Mesenteric fat pad (tissue), 1 donor: ENCODE measurements around the gene EFTUD2. TPM values are rescaled to one million over a fixed set of nuclear protein-coding genes. Genes with fewer than 3 reads are reported as not detected.
"Not testable (repeated sequence)": the region's sequence is repeated elsewhere in the genome, so short reads cannot be mapped to it uniquely, and the experiment has no call there.

Source experiments
- DNase-seq: peaks from one replicate; pipeline ENCODE4 v3.0.0-alpha.2; 2020; ENCODE audit warnings: low spot score
- long read RNA-seq: library from polyadenylated mRNA; unstranded; transcript quantifications from one replicate; pipeline ENCODE4 v2.0.0, GENCODE V29; 2020
- total RNA-seq: library from RNA; stranded (reverse); fragmentation: NEBNext Ultra II Directional; extraction: Animal tissue kit (Norgen Biotek cat#: 25700); gene quantifications from one replicate; pipeline ENCODE4 v1.2.1, GENCODE V29; 2021
- donor health status: DM: yes; HTN: yes; CAD: no.

Gene EFTUD2
- total RNA-seq, result 104 TPM
- long read RNA-seq, full-length matches to known transcripts, result 111 of 156 reads
- long read RNA-seq, partial matches to known transcripts, result 29 of 156 reads
- long read RNA-seq, other reads (novel, unspliced or antisense), result 16 of 156 reads

GRCh38 chr17:44899074-44899782 is at the start of gene EFTUD2:
Gene EFTUD2, minus strand, starts transcription at chr17:44899445. Its CDS starts 4,924 bp downstream, at chr17:44894521.
- peak; percentile 98 for DNase-seq

DNA sequence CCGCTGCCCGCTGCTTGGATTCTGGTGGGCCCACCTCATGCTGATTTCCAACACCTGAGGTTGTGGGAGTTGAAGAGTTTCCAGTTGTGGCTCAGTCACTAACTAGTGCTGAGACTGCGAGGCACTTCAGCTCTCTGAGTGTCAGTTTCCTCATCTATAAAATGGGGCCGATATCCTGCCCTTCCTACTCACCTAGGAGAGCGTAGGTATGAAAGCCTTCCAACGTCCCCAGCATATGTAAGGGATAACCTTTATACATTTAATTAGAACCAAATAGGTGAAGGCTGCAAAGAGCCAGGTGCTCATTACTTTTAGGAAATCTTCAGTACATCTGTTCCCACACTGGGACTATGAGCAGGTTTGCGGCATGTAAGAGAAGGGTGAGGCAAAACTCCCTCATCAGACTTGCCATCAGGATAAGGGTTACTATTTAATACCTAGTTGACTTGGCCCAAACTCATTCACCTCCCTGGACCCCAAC is 49.1 kb upstream of the EFTUD2 start:
- no peak for DNase-seq

DNA sequence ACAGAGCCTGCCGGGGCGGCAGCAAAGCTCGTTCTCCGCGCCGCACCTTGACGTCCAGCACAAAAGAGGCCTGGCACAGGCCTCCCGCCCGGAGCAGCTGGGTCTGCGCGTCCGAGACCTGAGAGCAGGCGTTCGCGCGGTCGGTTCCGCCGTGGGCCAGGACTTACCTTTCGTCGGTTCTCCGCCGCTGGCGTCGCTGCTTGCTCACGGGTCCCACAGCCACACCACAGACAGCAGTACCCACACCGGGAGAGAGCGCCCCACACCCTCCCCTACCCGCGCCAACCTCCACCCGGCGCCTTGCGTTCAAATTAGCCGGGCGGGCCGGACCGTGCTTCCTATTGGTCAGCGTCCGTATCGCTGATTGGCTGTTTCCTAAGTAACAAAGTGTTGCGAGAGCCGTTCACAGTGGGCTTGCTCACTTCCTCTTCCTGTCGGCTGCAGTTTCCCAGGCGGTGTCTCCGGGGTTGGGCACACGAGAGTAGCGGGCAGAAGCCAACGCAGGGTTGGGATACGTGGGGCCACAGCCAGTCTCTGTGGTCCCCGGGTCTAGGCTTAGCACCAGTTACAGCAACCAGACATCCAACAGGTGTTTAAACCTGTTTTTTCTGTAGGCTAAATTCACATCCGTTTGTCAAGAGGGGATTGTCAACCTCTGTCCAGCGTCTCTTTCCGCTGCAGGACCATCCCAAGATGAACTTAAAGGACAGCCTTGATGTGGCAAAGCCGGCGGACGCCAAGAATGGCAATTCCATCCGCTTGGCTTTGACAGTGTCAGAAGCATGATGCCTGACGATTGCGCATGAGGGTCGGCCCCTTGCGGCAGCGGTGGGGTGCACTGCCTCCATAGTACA is 48.4 kb upstream of the EFTUD2 start, which contains the start of gene KIF18B:
KIF18B (minus strand) TSS at position 313 of the 854 bp plus-strand sequence. CDS start 11,429 bp downstream, outside the sequence.
- peak; percentile 94 for DNase-seq

DNA sequence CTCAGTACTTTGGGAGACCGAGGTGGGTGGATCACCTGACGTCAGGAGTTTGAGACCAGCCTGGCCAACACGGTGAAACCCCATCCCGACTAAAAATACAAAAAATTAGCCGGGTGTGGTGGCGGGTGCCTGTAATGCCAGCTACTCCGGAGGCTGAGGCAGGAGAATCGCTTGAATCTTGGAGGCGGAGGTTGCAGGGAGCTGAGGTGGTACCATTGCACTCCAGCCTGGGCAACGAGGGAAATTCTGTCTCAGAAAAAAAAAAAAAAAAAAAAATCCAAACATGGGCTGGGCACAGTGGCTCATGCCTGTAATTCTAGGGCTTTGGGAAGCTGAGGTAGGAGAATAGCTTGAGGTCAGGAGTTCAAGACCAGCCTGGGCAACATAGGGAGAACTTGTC is 46.4 kb upstream of the EFTUD2 start:
- not testable (repeated sequence) for DNase-seq

GRCh38 chr17:44942456-44942855 is 43.2 kb upstream of the EFTUD2 start:
- no peak for DNase-seq

- DNase-seq, result no peak
These were observed 42.6 kb upstream of the EFTUD2 start for GRCh38 chr17:44941712-44942331.

- no peak for DNase-seq
These were observed 41.5 kb upstream of the EFTUD2 start for GRCh38 chr17:44940768-44941167.

GRCh38 chr17:44940317-44940716 is 41.1 kb upstream of the EFTUD2 start:
- no peak for DNase-seq

DNA sequence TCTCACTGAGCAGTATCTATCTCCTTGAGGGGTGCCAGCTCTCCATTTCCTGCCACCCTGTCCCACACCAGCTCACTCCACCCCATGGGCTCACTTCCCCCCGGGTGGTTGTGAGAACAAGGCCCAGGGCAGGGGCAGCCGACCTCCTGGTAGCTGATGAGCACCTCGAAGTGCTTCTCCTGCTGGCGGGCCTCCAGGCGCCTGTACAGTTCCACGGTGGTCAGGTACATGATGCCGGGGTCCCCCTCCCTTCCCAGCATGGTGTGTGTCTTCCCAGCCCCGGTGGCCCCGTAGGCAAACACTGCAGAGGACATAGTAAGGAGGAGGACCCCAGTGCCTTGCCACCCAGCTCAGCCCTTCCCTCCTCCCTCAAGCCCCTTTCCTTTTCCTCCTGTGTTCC is 35.9 kb upstream of the EFTUD2 start:
- DNase-seq, result no peak

GRCh38 chr17:44934745-44935105 is 35.5 kb upstream of the EFTUD2 start:
- no peak for DNase-seq

DNA sequence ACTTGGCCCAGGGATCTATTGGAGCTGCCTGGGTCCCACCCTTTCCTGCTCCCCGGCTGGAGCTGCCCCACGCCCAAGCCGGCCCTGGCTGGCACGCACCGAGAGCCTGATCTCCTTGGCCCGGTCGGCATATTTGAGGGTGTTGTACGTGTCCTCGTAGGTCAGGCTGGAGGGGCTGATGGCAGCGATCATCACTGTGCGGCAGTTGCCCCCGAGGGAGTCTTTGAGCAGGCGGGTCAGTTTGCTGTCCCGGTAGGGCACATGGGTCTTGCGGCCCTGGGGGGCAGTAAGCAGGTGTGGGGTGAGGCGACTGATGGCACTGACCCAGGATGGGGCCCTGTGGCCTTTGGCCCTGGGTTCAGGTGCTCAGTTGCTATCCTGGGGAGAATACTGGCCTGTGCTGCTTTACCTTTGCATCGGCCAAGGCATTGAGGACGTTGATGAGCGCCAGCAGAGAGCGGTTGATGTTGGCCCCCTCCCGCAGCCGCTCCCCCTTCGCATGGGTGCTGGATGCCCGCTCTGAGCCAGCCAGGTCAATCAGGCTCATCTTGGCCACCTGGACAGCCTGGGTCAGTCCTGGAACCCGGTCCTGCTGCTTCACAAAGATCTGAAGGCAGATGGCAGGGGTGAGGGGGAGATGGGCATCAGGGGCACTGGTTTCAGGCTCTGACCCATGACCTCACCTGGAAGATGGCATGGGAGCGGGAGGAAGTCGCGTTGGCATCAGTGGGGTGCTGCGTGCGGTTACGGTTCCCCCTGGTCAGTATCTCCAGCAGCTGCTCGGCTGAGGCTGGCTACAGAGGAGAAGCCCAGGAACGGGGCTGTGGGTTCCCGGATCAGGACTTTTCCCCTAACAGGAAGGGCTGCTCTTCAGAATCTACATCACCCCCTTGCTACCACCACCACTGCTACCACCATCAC is 34.8 kb upstream of the EFTUD2 start:
- no peak for DNase-seq

DNA sequence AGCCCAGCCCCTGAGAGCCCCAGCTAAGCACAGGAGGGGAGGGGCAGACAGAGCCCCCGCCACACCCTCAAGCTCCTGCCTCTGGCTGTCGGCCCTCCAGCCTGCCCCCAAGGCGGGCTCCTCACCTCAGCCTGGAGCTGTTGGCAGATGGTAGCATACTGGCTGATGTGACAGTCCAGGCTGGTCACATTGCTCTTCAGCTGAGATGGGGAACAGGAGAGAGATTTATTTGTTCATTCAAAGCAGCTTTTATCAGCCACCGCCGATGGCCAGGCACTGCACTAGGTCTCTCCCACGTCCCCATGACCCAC is 33.5 kb upstream of the EFTUD2 start:
- no peak for DNase-seq

- no peak for DNase-seq
These were observed 33.0 kb upstream of the EFTUD2 start for GRCh38 chr17:44932096-44932786.

DNA sequence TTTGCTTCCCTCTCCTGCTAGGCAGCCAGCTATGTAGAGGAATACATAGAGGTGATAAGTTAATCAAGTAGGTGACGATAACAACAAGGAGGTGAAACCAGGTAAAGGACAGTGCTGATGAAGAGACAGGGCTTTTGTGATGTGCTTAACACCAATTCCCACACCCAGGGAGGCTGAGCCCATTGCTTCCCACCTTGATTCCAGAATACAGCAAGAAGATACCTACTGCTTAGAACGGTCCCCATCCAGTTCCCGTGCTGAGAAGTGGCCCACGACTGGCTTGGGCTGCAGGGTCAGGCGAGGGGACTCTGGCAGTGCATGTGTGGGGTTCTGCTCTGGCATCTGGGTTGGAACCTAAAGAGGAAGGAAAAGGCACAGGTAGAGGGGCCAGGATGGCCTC is 32.1 kb upstream of the EFTUD2 start:
- no peak for DNase-seq

DNA sequence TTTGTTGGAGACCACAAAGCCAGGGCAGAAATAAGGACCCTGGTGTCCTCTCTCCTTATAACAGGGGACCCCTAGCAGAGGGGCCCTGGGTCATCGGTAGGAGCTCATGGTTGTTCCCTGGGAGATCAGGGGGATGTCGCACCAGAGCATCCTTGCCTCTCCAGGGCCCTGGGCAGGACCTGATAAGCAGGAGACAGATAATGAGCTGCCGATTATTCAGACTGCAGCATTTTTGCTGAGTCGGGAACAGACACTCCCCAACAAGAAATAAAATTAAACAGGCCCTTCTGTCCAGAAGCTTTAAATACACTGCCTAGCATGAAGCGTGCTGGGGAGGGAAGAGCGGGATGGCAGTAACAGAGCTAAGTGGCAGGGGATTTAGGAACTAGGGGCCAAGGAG is 31.4 kb upstream of the EFTUD2 start:
- DNase-seq, result no peak

GRCh38 chr17:44928950-44929720 is 29.9 kb upstream of the EFTUD2 start:
- no peak for DNase-seq

GRCh38 chr17:44928136-44928535 is 28.9 kb upstream of the EFTUD2 start:
- DNase-seq, result no peak

DNA sequence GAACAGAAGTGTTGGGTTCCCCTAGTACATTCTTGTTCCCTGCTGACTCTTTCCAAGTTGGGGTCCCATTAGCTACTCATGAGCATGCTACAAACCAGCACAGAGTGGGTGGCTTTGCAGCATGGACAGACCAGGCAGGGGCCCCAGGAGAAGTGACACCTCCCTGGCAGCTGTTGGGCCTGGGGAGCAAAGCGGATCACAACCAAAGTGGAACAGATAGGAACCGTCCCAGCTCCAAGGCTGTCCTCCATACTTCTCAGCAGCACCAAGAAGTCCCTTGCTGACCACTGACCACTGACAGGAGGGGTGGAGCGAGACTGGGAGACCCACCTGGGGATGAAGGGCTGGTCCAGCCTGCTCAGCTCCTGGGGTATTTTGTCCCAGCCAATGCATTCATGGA is 28.5 kb upstream of the EFTUD2 start:
- no peak for DNase-seq

DNA sequence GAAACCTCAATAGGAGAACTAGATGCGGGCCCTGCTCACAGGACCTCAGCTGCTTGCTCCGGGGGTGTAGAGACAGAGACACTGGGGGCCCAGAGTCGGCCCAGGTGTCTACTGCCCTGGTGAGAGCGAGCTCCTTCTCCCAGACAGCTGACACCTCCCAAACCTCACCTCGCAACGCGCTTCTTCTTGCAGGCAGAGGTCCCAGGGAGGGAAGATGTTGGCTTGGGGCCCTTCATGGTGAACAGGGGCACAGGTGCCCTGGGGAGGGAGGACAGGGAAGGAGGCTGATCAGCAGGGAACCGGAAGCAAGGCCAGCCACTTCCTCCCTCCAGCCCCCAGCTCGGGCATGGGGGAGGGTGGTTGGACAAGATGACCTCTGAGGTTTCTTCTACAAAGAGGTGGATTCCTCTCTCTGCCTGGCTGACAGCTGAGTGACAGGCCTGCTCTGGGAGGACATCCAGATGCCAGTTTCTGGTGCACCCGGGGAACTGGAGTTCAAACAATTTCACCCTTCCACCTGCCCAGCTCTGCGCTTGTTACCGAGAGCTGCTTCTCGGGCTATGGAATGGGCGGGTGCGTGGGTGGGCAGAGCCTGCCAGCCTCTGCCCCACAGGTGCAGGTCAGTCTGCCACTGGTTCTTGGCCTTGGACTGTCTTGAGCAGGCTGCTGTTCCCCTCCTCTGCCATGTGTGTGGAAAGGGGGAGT is 27.7 kb upstream of the EFTUD2 start:
- DNase-seq, result no peak
